B cell (primary cell): ENCODE results near the gene RNF40. TPM values are rescaled to one million over a fixed set of nuclear protein-coding genes. Genes with fewer than 3 reads are reported as not detected.

ENCODE experiments used
- ATAC-seq: fragments of 200-7000 bp; cut with Tn5 transposase; one replicate; pipeline ENCODE4 v1.10.0; 2021; ENCODE audit warnings: low read depth, mild to moderate bottlenecking, moderate number of reproducible peaks, moderate library complexity
- CTCF ChIA-PET: fragments of 350-600 bp; sonication (Branson Sonifier 250); formaldehyde crosslinking; loops from one replicate; lab custom pipeline; 2021; ENCODE audit warnings: antibody characterized with exemption, inconsistent platforms; lab: Charles Lee
- POLR2A ChIA-PET: fragments of 350-600 bp; sonication (Branson Sonifier 250); formaldehyde crosslinking; loops from one replicate; lab custom pipeline; 2021; ENCODE audit warnings: antibody characterized with exemption; lab: Charles Lee
- DNase-seq: peaks from one replicate; pipeline ENCODE4 v3.0.0; 2013
- H2AFZ ChIP-seq: 2 replicates; pipeline ENCODE4 v1.6.1; 2012; ENCODE audit warnings: mild to moderate bottlenecking, low read depth, low read length; ENCODE audit not compliant: insufficient read depth, poor library complexity, severe bottlenecking
- H3K27ac ChIP-seq, 2 donors: 1 replicate in 1 of 2; 2 replicates in 1 of 2; pipeline ENCODE4 v1.5.1; 2012 to 2013; ENCODE audit warnings: low read length in 2 of 2, mild to moderate bottlenecking in 2 of 2, moderate library complexity in 1 of 2
- H3K27me3 ChIP-seq, 4 experiments: fragments of 200-600 bp in 1 of 4; sonication (generic) in 1 of 4; replicated peaks in 1 of 4; 1 replicate in 2 of 4; 2 replicates in 2 of 4; pipeline versions ENCODE4 v1.6.1 to v1.7.0; 2013 to 2016; ENCODE audit warnings: low read length in 3 of 4, mild to moderate bottlenecking in 2 of 4, mixed read lengths in 1 of 4, moderate library complexity in 1 of 4; ENCODE audit not compliant: insufficient read depth in 4 of 4, control insufficient read depth in 3 of 4; ENCODE audit errors: control extremely low read depth in 1 of 4
- H3K36me3 ChIP-seq, 2 experiments: replicated peaks in 1 of 2; 1 replicate in 1 of 2; 2 replicates in 1 of 2; pipeline versions ENCODE4 v1.6.1 to v1.7.1; 2013; ENCODE audit warnings: low read length in 1 of 2; ENCODE audit not compliant: insufficient read depth in 2 of 2, control insufficient read depth in 1 of 2; ENCODE audit errors: control extremely low read depth in 1 of 2, extremely low read depth in 1 of 2
- H3K4me1 ChIP-seq, 2 donors: fragments of 200-600 bp in 1 of 2; sonication (generic) in 1 of 2; 1 replicate in 1 of 2; 2 replicates in 1 of 2; pipeline versions ENCODE4 v1.5.1 to v1.6.1; 2013 to 2017; ENCODE audit warnings: low read length in 2 of 2; ENCODE audit not compliant: control insufficient read depth in 2 of 2, insufficient read depth in 2 of 2
- H3K4me2 ChIP-seq: replicated peaks from 2 replicates; pipeline ENCODE3; 2012; ENCODE audit warnings: mild to moderate bottlenecking, low read depth, low read length; ENCODE audit not compliant: poor library complexity, severe bottlenecking
- H3K4me3 ChIP-seq, 5 experiments: fragments of 200-600 bp in 1 of 5; sonication (generic) in 1 of 5; 1 replicate in 3 of 5; 2 replicates in 2 of 5; pipeline versions ENCODE4 v1.5.1 to v1.7.0; 2011 to 2016; ENCODE audit warnings: low read length in 4 of 5, mild to moderate bottlenecking in 4 of 5, low read depth in 2 of 5, control low read depth in 1 of 5, moderate library complexity in 1 of 5; ENCODE audit not compliant: insufficient read depth in 1 of 5; ENCODE audit errors: control extremely low read depth in 1 of 5, extremely low read depth in 1 of 5
- H3K79me2 ChIP-seq: fragments of 200-600 bp; sonication (generic); one replicate; pipeline ENCODE4 v1.6.0; 2016; ENCODE audit warnings: low read length; ENCODE audit not compliant: control insufficient read depth, insufficient read depth
- H3K9ac ChIP-seq: fragments of 200-600 bp; sonication (generic); 2 replicates; pipeline ENCODE4 v1.6.1; 2017; ENCODE audit warnings: mild to moderate bottlenecking, low read length, moderate library complexity
- H3K9me3 ChIP-seq, 3 donors: one replicate each; pipeline versions ENCODE4 v1.6.1 to v1.7.1; 2013; ENCODE audit warnings: low read length in 2 of 3; ENCODE audit not compliant: control insufficient read depth in 2 of 3, insufficient read depth in 1 of 3; ENCODE audit errors: control extremely low read depth in 1 of 3
- H4K20me1 ChIP-seq: 2 replicates; pipeline ENCODE4 v1.6.0; 2012; ENCODE audit warnings: mild to moderate bottlenecking, low read length; ENCODE audit not compliant: insufficient read depth, control insufficient read depth, poor library complexity, severe bottlenecking
- H3K27ac Mint-ChIP-seq: one replicate; pipeline ENCODE4 v1.8.0; 2021; ENCODE audit warnings: mixed read lengths
- H3K27me3 Mint-ChIP-seq: one replicate; pipeline ENCODE4 v1.8.0; 2021; ENCODE audit warnings: mixed read lengths
- H3K4me1 Mint-ChIP-seq: one replicate; pipeline ENCODE4 v1.8.0; 2021; ENCODE audit warnings: mixed read lengths
- H3K4me3 Mint-ChIP-seq: one replicate; pipeline ENCODE4 v1.8.0; 2021; ENCODE audit warnings: mixed read lengths
- H3K9me3 Mint-ChIP-seq: one replicate; pipeline ENCODE4 v1.8.0; 2022; ENCODE audit warnings: mixed read lengths; ENCODE audit not compliant: insufficient read depth
- EZH2 ChIP-seq: IDR thresholded peaks from 2 replicates; pipeline ENCODE4 v1.6.1; 2012; ENCODE audit warnings: borderline replicate concordance, low read depth, mild to moderate bottlenecking, moderate library complexity, low read length; ENCODE audit not compliant: insufficient read depth, poor library complexity, severe bottlenecking
- WGBS: methylation state at CpG from one replicate; pipeline ENCODE4 v1.1.5; 2013; ENCODE audit warnings: missing lambda C conversion rate; ENCODE audit not compliant: insufficient coverage; 5-methylcytosine and 5-hydroxymethylcytosine counted together
- intact Hi-C: fragments of 100-400 bp; cut with micrococcal nuclease; formaldehyde crosslinking; loops from one replicate; pipeline ENCODE4 v1.10.0; 2022
- polyA plus RNA-seq: library from polyadenylated mRNA; depleted of rRNA; stranded (reverse); fragments of >200 nt; gene quantifications from 2 replicates; pipeline ENCODE4 v1.2.3, GENCODE V29; 2012
- total RNA-seq, 2 donors: library from RNA; stranded (reverse); fragments of 120-200 nt in 1 of 2; gene quantifications; 1 replicate in 1 of 2; 2 replicates in 1 of 2; pipeline versions ENCODE4 v1.2.3 to v1.2.4, GENCODE V29; 2013 to 2022
- TF ChIP-seq, protein P1 (sequence below): fragments of 200-600 bp; IDR thresholded peaks from one replicate; pipeline ENCODE4 v1.8.0; 2022; ENCODE audit warnings: antibody characterized with exemption, mild to moderate bottlenecking

RNF40 gene
- total and polyA plus RNA-seq, 2 donors (not counting 1 experiment from before 2014, with no cell fraction given): 41.8 to 121 TPM

GRCh38 chr16:30747799-30748633, 14.1 kb upstream of the RNF40 start, which contains the start of gene PHKG2:
TSS of gene PHKG2 (plus strand) at chr16:30748425. CDS start at chr16:30748821, 396 bp downstream.
- H3K27me3 Mint-ChIP-seq: no peaks in the 10 kb centered on the region
- peak within 1 kb of the TSS; percentile 93 for H3K27ac Mint-ChIP-seq
- peaks cover 19% of the 10 kb centered on the region for H3K4me1 Mint-ChIP-seq
- H3K4me2 ChIP-seq: peak within 1 kb of the TSS; percentile 89
- intact Hi-C loops: loop anchor here (1.0 to 2.0 kb wide), 8 partner anchors 14 to 189 kb away; partner anchors contain the start of genes CFAP119, FBRS, RNF40 and ZNF764
- ChIA-PET POLR2A (interaction anchor here (0.5 to 1.7 kb wide), 16 partner anchors 9 to 787 kb away, joined by 3 to 9 read pairs (median 4); partner anchors contain the start of genes CFAP119 and SRCAP), CTCF (interaction anchor here (0.8 to 1.5 kb wide), 5 partner anchors 24 to 394 kb away, joined by 3 to 4 read pairs (median 3); no protein-coding TSS in a partner anchor)
- H3K36me3 ChIP-seq: peaks cover 0 to 17% of the 10 kb centered on the region in 2 experiments
- H3K27ac ChIP-seq: peak within 1 kb of the TSS; percentile 45 to 75
- peak within 1 kb of the TSS; percentile 81 for H3K9ac ChIP-seq
- DNase-seq: peak; percentile 98
- H3K27me3 ChIP-seq: no peaks in the 10 kb centered on the region
- TF ChIP-seq, protein P1, sequence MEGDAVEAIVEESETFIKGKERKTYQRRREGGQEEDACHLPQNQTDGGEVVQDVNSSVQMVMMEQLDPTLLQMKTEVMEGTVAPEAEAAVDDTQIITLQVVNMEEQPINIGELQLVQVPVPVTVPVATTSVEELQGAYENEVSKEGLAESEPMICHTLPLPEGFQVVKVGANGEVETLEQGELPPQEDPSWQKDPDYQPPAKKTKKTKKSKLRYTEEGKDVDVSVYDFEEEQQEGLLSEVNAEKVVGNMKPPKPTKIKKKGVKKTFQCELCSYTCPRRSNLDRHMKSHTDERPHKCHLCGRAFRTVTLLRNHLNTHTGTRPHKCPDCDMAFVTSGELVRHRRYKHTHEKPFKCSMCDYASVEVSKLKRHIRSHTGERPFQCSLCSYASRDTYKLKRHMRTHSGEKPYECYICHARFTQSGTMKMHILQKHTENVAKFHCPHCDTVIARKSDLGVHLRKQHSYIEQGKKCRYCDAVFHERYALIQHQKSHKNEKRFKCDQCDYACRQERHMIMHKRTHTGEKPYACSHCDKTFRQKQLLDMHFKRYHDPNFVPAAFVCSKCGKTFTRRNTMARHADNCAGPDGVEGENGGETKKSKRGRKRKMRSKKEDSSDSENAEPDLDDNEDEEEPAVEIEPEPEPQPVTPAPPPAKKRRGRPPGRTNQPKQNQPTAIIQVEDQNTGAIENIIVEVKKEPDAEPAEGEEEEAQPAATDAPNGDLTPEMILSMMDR: no peak
- TF ChIP-seq EZH2: no peak
- peaks cover 9% of the 10 kb centered on the region for H3K79me2 ChIP-seq
- H3K4me1 ChIP-seq: peaks cover 3 to 5% of the 10 kb centered on the region in 2 donors
- peak within 1 kb of the TSS; percentile 92 for H3K4me3 Mint-ChIP-seq
- no peaks in the 10 kb centered on the region for H3K9me3 ChIP-seq
- no peaks in the 10 kb centered on the region for H3K9me3 Mint-ChIP-seq
- H3K4me3 ChIP-seq: peak within 1 kb of the TSS; percentile 22 to 84 (median 69)
- peak within 1 kb of the TSS; percentile 87 for H2AFZ ChIP-seq
- 3% methylated on average over 58 of the region's 60 CpGs for WGBS
- no peaks in the 10 kb centered on the region for H4K20me1 ChIP-seq
- peak; percentile 99 for ATAC-seq
